Stimulated activated CD4-positive, alpha-beta T cell treated with anti-CD3 and anti-CD28 coated beads, Interleukin-15, amount 100 ng/mL, for 1 hour (primary cell): ENCODE data around the gene ZBTB16.

Experiments used
- DNase-seq, 2 donors: peaks; one replicate each; pipeline ENCODE4 v3.0.0-alpha.2; 2020; ENCODE audit warnings: low read depth in 1 of 2, low spot score in 1 of 2

ZBTB16 gene

GRCh38 chr11:114082415-114082748, 22.9 kb downstream of the ZBTB16 start:
- DNase-seq, result no peak

GRCh38 chr11:114082767-114083181, 23.3 kb downstream of the ZBTB16 start:
- DNase-seq, result no peak

- no peak for DNase-seq
Measured at GRCh38 chr11:114083391-114084252, 24.1 kb downstream of the ZBTB16 start.

- DNase-seq, result no peak
Measured at GRCh38 chr11:114084414-114084813, 24.9 kb downstream of the ZBTB16 start.

- no peak for DNase-seq
Measured at GRCh38 chr11:114085965-114086793, 26.7 kb downstream of the ZBTB16 start.

- DNase-seq, result no peak
Measured at GRCh38 chr11:114087025-114087424, 27.5 kb downstream of the ZBTB16 start.

- no peak for DNase-seq
Measured at GRCh38 chr11:114088216-114088615, 28.7 kb downstream of the ZBTB16 start.

GRCh38 chr11:114088836-114089235, 29.3 kb downstream of the ZBTB16 start:
- no peak for DNase-seq

- no peak for DNase-seq
Measured at GRCh38 chr11:114089748-114090147, 30.2 kb downstream of the ZBTB16 start.

GRCh38 chr11:114090225-114090910, 30.9 kb downstream of the ZBTB16 start:
- no peak for DNase-seq

- DNase-seq, result no peak
Measured at GRCh38 chr11:114090976-114091375, 31.5 kb downstream of the ZBTB16 start.

GRCh38 chr11:114091516-114092397, 32.2 kb downstream of the ZBTB16 start:
- no peak for DNase-seq

- DNase-seq, result no peak
Measured at GRCh38 chr11:114092478-114092877, 33.0 kb downstream of the ZBTB16 start.

GRCh38 chr11:114092953-114093352, 33.4 kb downstream of the ZBTB16 start:
- no peak for DNase-seq

GRCh38 chr11:114094516-114094915, 35.0 kb downstream of the ZBTB16 start:
- no peak for DNase-seq

GRCh38 chr11:114095899-114096298, 36.4 kb downstream of the ZBTB16 start:
- no peak for DNase-seq

GRCh38 chr11:114097832-114098231, 38.3 kb downstream of the ZBTB16 start:
- DNase-seq, result no peak

GRCh38 chr11:114098927-114099326, 39.4 kb downstream of the ZBTB16 start:
- DNase-seq, result no peak

GRCh38 chr11:114099392-114100178, 40.1 kb downstream of the ZBTB16 start:
- no peak for DNase-seq
